ENCODE measurements around the gene CNDP2.
"Not testable (repeated sequence)": the region's sequence is repeated elsewhere in the genome, so short reads cannot be mapped to it uniquely, and the experiment has no call there.

The CNDP2 gene

DNA sequence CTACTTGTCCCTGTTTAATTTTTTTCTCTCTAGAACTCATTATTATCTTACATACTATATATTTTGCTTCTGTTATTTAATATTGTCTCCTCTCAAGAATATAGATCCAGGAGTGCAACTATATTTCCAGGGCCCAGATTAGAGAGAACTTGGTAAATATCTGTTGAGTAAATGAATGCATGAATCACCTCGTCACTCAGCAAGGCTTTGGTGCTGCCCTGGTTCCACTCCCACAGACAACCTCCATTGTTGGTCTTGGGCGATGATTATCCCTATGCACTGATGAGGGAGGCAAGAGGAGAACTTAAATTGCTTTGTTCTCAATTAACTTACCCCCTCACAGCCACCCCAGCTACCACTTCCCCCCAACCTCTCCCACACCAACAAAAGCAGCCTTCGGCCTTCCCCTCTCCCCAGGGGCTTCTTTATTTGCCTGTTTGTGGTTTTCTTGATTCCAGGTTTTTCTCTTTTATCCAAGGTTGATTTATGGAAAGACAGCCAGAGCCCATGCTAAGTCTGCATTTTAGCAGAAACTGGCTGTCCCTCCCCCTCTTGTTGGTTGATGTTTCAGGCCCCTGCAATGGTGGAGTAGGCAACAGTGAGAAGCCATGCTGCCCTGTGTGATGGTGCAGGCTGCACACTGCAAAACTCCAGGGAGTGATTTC, 22.1 kb upstream of the CNDP2 start:
- no peak for DNase-seq

DNA sequence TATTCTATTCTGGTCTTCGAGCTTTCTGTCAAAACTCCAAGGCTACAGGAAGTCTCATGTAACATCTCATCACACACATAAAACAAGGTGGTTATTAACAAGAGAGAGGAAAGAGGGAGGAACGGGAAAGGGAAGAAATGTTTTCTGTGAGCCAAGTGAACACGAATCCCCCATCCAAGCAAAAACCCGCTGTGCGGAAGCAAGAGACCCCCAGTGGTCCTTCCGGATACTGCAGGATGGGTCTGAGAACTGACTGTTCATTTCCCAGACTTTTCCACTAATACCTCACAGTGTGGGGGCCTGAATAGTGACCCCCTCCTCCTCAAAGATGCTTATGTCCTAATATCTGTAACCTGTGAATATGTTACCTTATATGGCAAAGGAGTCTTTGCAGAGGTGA, 20.0 kb upstream of the CNDP2 start:
- no peak for DNase-seq

GRCh38 chr18:74477771-74478170, 18.4 kb upstream of the CNDP2 start:
- DNase-seq: no peak

DNA sequence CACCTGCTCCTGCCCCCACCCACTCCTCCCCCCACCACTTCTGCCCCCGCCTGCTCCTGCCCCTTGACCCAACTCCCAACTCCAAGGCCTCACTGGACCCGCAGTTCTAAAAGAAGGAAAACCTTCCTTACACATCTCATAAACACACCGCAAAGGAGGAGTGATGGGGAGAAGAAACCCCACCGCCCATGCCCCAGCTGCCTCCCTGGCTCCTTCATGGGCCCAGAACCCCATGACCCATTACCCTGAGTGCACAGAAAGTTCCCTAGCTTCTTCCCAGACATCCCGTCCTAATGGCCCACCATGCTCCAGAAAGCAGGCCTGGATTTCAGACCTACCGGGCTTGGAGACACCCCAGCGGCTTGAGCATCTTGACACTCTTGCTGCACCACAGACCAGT, 17.8 kb upstream of the CNDP2 start:
- DNase-seq: no peak

DNA sequence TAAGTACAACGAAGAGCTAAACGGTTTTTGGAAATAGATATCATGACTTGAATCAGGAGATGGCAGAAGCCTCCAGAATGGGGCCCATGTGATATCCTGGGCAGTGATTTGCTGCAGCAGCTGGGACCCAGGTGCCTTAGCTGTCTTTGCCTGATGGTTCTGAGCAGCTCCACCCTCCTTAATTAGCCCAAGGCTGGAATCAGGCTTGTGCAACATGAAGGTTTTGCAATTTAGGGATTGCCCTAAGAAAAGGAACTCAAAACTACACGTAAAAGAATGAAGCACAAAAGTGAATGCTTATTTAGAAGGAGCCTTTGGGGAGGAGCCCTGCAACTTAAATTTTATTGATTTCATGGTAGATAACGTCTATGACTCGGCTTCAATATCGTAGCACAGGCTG, 17.3 kb upstream of the CNDP2 start:
- DNase-seq: no peak

DNA sequence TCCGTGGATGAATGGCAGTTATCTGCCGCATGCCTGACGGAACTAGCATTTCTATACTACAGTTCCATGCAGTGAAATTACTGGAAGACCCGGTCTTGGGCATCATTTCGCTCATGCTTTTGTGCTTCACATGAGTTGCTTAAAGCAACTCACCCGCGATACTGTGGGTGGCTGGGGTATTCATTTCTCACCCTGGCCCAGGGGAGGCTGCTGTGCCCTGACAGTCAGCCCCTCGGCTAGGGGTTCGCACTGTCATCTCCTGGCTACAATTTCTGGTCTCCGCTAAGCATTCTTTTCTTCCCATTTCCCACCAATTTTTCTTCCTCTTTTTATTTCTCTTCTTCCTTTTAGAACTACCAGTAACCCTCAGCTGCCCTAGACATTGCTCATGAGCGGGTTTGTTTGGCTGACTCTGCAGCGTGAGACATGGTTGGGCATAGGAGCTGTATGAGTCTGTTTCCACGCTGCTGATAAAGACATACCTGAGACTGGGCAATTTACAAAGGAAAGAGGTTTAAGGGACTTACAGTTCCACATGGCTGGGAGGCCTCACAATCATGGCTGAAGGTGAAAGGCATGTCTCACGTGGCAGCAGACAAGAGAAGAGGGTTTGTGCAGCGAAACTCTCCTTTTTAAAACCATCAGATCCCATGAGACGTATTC, 16.5 kb upstream of the CNDP2 start:
- DNase-seq: no peak

- DNase-seq: no peak
Measured at GRCh38 chr18:74480149-74480651, 16.0 kb upstream of the CNDP2 start.

DNA sequence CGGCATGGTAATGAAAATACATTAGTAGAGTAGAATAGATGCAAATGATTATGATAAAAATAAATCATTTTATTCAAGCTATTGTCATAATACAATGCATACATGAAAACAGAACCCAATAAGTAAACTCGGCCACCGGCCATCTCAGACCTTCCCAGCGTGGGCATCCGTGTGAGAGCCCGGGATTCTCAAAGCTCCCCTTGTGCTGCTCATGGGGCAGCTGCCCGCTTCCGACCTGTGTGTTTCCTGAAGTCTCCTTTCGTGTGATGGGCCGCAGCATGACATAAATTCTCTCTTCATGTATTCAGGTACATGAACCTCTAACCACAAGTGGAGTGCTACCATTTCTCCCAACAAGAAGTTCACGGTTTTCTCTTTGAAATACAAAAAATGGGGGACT, 13.5 kb upstream of the CNDP2 start:
- no peak for DNase-seq

DNA sequence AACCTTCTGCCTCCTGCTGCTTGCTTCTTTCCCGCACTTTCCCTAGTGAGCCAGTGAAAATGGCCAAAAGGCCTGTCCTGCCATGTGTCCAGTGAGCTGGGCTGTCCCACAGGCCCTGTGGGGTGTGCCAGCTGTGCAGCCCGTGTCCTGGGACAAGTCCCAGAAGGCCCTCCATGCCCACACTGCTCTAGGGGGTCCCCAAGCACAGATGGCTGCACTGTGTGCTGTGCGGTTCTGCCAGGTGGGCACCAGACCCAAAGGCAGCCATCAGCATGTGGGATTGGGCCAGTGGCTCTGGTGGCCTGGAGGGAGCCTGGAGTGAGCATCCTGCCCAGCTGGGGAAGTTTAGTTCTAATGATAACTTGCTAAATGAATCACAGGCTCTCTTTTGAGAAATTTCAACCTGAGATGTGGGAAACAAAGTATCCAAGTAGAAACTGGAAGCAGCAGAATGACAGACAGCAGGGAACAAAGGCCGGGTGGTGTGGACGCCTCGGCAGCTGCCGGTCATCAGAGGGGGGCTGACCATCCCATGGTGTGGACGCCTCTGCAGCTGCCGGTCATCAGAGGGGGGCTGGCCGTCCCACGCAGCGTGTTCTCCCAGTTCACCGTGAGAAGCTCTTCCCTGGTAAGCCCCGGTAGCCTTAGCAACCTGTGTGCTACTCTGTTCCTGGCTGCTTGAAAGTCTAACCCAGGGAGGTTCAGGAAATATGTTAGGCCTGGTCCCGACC, 9.9 kb upstream of the CNDP2 start:
- DNase-seq: no peak

- DNase-seq: no peak
Measured at GRCh38 chr18:74488354-74488753, 7.8 kb upstream of the CNDP2 start.

DNA sequence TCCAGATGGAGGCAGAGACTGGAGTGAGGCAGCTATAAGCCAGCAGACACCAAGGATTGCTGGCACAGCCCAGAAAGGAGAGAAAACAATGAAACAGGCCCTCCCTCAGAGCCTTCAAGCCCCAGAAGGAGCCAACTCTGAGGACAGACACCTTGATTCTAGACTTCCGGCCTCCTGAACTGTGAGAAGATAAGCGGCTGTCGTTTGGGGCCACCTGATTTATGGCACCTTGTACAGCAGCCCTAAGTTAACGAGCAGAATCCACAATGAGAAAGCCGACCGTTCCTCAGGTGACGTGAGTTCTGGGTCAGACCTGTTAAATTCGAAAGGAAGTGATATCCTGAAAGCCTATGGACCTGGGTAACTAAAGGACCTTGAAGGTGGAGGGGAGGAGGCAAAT, 7.3 kb upstream of the CNDP2 start:
- DNase-seq: no peak

- DNase-seq: no peak
Measured at GRCh38 chr18:74489676-74490075, 6.5 kb upstream of the CNDP2 start.

- DNase-seq: no peak
Measured at GRCh38 chr18:74492259-74492658, 3.9 kb upstream of the CNDP2 start.

- DNase-seq: no peak
Measured at GRCh38 chr18:74493689-74494088, 2.5 kb upstream of the CNDP2 start.

- no peak for DNase-seq
Measured at GRCh38 chr18:74494514-74494913, 1.6 kb upstream of the CNDP2 start.

GRCh38 chr18:74496508-74497323, 553 bp downstream of the CNDP2 start:
- no peak for DNase-seq

- DNase-seq: no peak
Measured at GRCh38 chr18:74497324-74497676, 1.1 kb downstream of the CNDP2 start.

DNA sequence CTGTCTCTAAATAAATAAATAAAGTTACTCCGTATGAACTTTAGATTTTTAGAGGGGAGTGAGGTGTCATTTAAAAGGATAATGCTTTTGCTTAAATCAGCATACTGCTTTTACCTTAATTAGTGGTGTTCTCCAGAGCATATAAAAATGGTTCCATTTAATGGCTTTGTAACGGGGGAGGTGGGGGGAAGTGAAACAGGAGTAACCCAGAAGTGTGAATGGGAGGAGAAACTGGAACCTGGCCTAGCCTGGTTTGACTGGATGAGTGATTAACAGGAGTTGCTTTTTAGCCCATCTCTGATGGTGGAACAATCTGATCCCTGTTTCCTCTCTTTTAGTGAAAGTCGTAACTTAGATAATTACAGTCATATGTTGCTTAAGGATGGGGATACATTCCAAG, 1.6 kb downstream of the CNDP2 start:
- DNase-seq: no peak

GRCh38 chr18:74498712-74499627, 2.8 kb downstream of the CNDP2 start:
- DNase-seq: no peak

GRCh38 chr18:74499633-74500032, 3.5 kb downstream of the CNDP2 start:
- no peak for DNase-seq

DNA sequence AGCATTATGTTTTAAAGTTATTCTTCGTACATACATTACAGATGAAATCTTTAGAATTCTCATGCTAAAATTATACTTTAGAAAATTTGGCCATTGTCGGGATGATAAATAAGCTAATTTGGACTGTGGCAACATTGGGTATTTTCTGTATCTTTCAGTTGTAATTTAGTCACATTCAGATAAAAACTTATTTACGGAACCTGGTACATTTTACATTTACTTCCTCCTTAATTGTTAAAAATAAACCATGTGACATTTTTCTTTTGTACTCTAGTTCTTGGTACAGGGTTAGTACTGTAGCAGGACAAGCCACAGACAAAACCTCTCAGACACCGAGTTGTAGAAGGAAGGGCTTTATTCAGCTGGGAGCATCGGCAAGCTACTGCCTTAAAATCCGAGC, 4.2 kb downstream of the CNDP2 start:
- DNase-seq: no peak

DNA sequence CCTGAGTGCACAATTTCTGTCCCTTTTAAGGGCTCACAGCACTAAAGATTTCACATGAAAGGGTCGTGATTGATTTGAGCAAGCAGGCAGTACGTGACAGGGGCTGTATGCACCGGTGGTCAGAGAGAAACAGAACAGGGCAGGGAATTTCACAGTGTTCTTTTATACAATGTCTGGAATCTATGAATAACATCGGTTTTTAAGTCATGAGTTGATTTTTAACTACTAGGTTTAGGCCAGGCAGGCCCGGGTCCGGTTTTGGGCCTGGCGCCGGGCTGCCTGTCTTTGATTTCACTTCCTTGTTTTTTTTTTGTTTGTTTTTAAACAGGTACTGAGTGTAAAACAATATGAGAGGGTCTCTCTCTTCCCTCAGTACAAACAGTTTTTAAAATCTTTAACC, 4.6 kb downstream of the CNDP2 start:
- not testable (repeated sequence) for DNase-seq
